CD4-positive, alpha-beta memory T cell (primary cell): ENCODE measurements around the gene DDIAS. TPM values are rescaled to one million over a fixed set of nuclear protein-coding genes. Genes with fewer than 3 reads are reported as not detected.

Source experiments
- CTCF ChIA-PET: fragments of 350-600 bp; sonication (Branson Sonifier 250); formaldehyde crosslinking; loops from one replicate; lab custom pipeline; 2021; ENCODE audit warnings: inconsistent platforms; ENCODE audit not compliant: partially characterized antibody; lab: Charles Lee
- POLR2A ChIA-PET: fragments of 350-600 bp; sonication (Branson Sonifier 250); formaldehyde crosslinking; loops from one replicate; lab custom pipeline; 2021; ENCODE audit not compliant: partially characterized antibody; lab: Charles Lee
- DNase-seq, 5 donors: peaks; one replicate each; pipeline versions ENCODE4 v3.0.0 to v3.0.0-alpha.2; 2020 to 2022; ENCODE audit warnings: mixed read lengths in 1 of 5
- H3K27ac ChIP-seq: one replicate; pipeline ENCODE4 v1.7.0; 2013; ENCODE audit warnings: low read depth, low read length
- H3K27me3 ChIP-seq: 2 replicates; pipeline ENCODE4 v1.7.0; 2013; ENCODE audit warnings: mild to moderate bottlenecking, low read length, moderate library complexity; ENCODE audit not compliant: insufficient read depth
- H3K36me3 ChIP-seq: 2 replicates; pipeline ENCODE4 v1.7.0; 2013; ENCODE audit warnings: mild to moderate bottlenecking, low read length, moderate library complexity; ENCODE audit not compliant: insufficient read depth
- H3K4me1 ChIP-seq: 2 replicates; pipeline ENCODE4 v1.7.0; 2013; ENCODE audit warnings: mild to moderate bottlenecking, low read length, moderate library complexity; ENCODE audit not compliant: insufficient read depth
- H3K4me3 ChIP-seq, 2 donors: one replicate each; pipeline ENCODE4 v1.7.0; 2013; ENCODE audit warnings: low read length in 2 of 2, mild to moderate bottlenecking in 1 of 2
- H3K9me3 ChIP-seq, 2 donors: one replicate each; pipeline ENCODE4 v1.7.0; 2013; ENCODE audit warnings: low read length in 2 of 2, control low read depth in 1 of 2; ENCODE audit not compliant: control insufficient read depth in 1 of 2
- H3K27ac Mint-ChIP-seq, 7 donors: one replicate each; pipeline ENCODE4 v1.8.0; 2020 to 2021; ENCODE audit warnings: mixed read lengths in 7 of 7, mild to moderate bottlenecking in 6 of 7, inconsistent platforms in 3 of 7, moderate library complexity in 3 of 7
- H3K27me3 Mint-ChIP-seq, 2 donors: one replicate each; pipeline ENCODE4 v1.8.0; 2020 to 2021; ENCODE audit warnings: mixed read lengths in 2 of 2
- H3K36me3 Mint-ChIP-seq, 2 donors: one replicate each; pipeline ENCODE4 v1.8.0; 2020 to 2021; ENCODE audit warnings: mixed read lengths in 2 of 2, inconsistent platforms in 1 of 2, mild to moderate bottlenecking in 1 of 2
- H3K4me1 Mint-ChIP-seq, 4 donors: one replicate each; pipeline ENCODE4 v1.8.0; 2020 to 2021; ENCODE audit warnings: mixed read lengths in 4 of 4, mild to moderate bottlenecking in 1 of 4
- H3K4me3 Mint-ChIP-seq, 8 donors: one replicate each; pipeline ENCODE4 v1.8.0; 2020 to 2021; ENCODE audit warnings: mixed read lengths in 8 of 8, mild to moderate bottlenecking in 7 of 8, moderate library complexity in 6 of 8, inconsistent platforms in 3 of 8
- H3K9me3 Mint-ChIP-seq, 8 donors: one replicate each; pipeline ENCODE4 v1.8.0; 2020 to 2021; ENCODE audit warnings: mixed read lengths in 8 of 8, mild to moderate bottlenecking in 5 of 8, inconsistent platforms in 3 of 8, moderate library complexity in 1 of 8
- intact Hi-C: fragments of 100-400 bp; cut with micrococcal nuclease; formaldehyde crosslinking; loops from one replicate; pipeline ENCODE4 v1.15.1; 2023
- polyA plus RNA-seq, 2 donors: library from polyadenylated mRNA; unstranded; fragments of 300-500 nt; fragmentation: Illumina TruSeq; gene quantifications; one replicate each; pipeline ENCODE4 v1.2.3, GENCODE V29; 2021
- total RNA-seq, 2 experiments: library from RNA; stranded (reverse); gene quantifications; one replicate each; pipeline ENCODE4 v1.2.3, GENCODE V29; 2021

DDIAS gene
- total and polyA plus RNA-seq, 4 experiments from 2014 or later = 0.67 to 2.4 (median 0.86) TPM; not detected in 1

GRCh38 chr11:82889133-82890001, 12.2 kb upstream of the DDIAS start:
- H3K4me3 ChIP-seq = no peak overlapping the region

GRCh38 chr11:82890002-82890341, 11.6 kb upstream of the DDIAS start:
- H3K9me3 Mint-ChIP-seq = no peaks in the 10 kb centered on the region
- no peak overlapping the region for H3K4me3 ChIP-seq
- H3K36me3 Mint-ChIP-seq = peaks cover 0 to 5% of the 10 kb centered on the region in 2 donors
- H3K27me3 ChIP-seq = no peaks in the 10 kb centered on the region
- H3K4me3 Mint-ChIP-seq = no peak overlapping the region
- intact Hi-C loops = no loop called here
- peaks cover 0 to 6% (median 2%) of the 10 kb centered on the region in 4 donors for H3K4me1 Mint-ChIP-seq
- H3K27ac ChIP-seq = no peak overlapping the region
- H3K4me1 ChIP-seq = no peaks in the 10 kb centered on the region
- ChIA-PET CTCF (no interaction called here), POLR2A (interaction anchor here (3.8 kb wide), 1 partner anchor 11 kb away, joined by 18 read pairs; the partner anchor contains the start of genes DDIAS and PRCP)
- H3K36me3 ChIP-seq = no peaks in the 10 kb centered on the region
- no peaks in the 10 kb centered on the region for H3K9me3 ChIP-seq
- no peak for DNase-seq
- no peaks in the 10 kb centered on the region for H3K27me3 Mint-ChIP-seq
- H3K27ac Mint-ChIP-seq = no peak overlapping the region

More at GRCh38 chr11:82889133-82890001, 12.2 kb upstream of the DDIAS start:
- no peaks in the 10 kb centered on the region for H3K27me3 ChIP-seq
- Mint-ChIP-seq H3K4me3 (no peak overlapping the region), H3K27ac (no peak overlapping the region), H3K4me1 (peaks cover 0 to 6% (median 2%) of the 10 kb centered on the region in 4 donors), H3K9me3 (no peaks in the 10 kb centered on the region), H3K27me3 (no peaks in the 10 kb centered on the region), H3K36me3 (peaks cover 0 to 5% of the 10 kb centered on the region in 2 donors)
- no peak for DNase-seq
- no peaks in the 10 kb centered on the region for H3K36me3 ChIP-seq
- no peaks in the 10 kb centered on the region for H3K9me3 ChIP-seq
- ChIA-PET POLR2A (interaction anchor here (3.8 kb wide), 1 partner anchor 11 kb away, joined by 18 read pairs; the partner anchor contains the start of genes DDIAS and PRCP), CTCF (interaction anchor here (1.3 kb wide), 1 partner anchor 21 kb away, joined by 3 read pairs; no protein-coding TSS in a partner anchor)
- intact Hi-C loops = no loop called here
- no peaks in the 10 kb centered on the region for H3K4me1 ChIP-seq
- no peak overlapping the region for H3K27ac ChIP-seq

- DNase-seq = no peak
- Mint-ChIP-seq H3K27me3 (no peaks in the 10 kb centered on the region), H3K36me3 (peaks cover 0 to 5% of the 10 kb centered on the region in 2 donors), H3K27ac (no peak overlapping the region), H3K4me3 (no peak overlapping the region), H3K4me1 (peaks cover 0 to 9% (median 8%) of the 10 kb centered on the region in 4 donors), H3K9me3 (no peaks in the 10 kb centered on the region)
- ChIA-PET CTCF (no interaction called here), POLR2A (interaction anchor here (3.8 kb wide), 1 partner anchor 10 kb away, joined by 18 read pairs; the partner anchor contains the start of genes DDIAS and PRCP)
- no peaks in the 10 kb centered on the region for H3K27me3 ChIP-seq
- no peaks in the 10 kb centered on the region for H3K9me3 ChIP-seq
- no peaks in the 10 kb centered on the region for H3K36me3 ChIP-seq
- H3K4me3 ChIP-seq = no peak overlapping the region
- intact Hi-C loops = no loop called here
- H3K27ac ChIP-seq = no peak overlapping the region
- H3K4me1 ChIP-seq = no peaks in the 10 kb centered on the region
These were observed 10.6 kb upstream of the DDIAS start for GRCh38 chr11:82890936-82891335.

- H3K27ac ChIP-seq = no peak overlapping the region
- intact Hi-C loops = no loop called here
- CTCF ChIA-PET = interaction anchor here (1.0 to 2.4 kb wide), 2 partner anchors 25 to 358 kb away, joined by 3 to 9 read pairs; no protein-coding TSS in a partner anchor
- POLR2A ChIA-PET = interaction anchor here (3.8 kb wide), 1 partner anchor 8 kb away, joined by 18 read pairs; the partner anchor contains the start of genes DDIAS and PRCP
- no peaks in the 10 kb centered on the region for H3K4me1 ChIP-seq
- no peak for DNase-seq
- no peaks in the 10 kb centered on the region for H3K36me3 Mint-ChIP-seq
- H3K4me1 Mint-ChIP-seq = peaks cover 2 to 16% (median 8%) of the 10 kb centered on the region in 4 donors
- H3K9me3 ChIP-seq = no peaks in the 10 kb centered on the region
- H3K4me3 Mint-ChIP-seq = no peak overlapping the region
- no peak overlapping the region for H3K27ac Mint-ChIP-seq
- no peaks in the 10 kb centered on the region for H3K27me3 Mint-ChIP-seq
- H3K27me3 ChIP-seq = no peaks in the 10 kb centered on the region
- H3K9me3 Mint-ChIP-seq = no peaks in the 10 kb centered on the region
- H3K36me3 ChIP-seq = no peaks in the 10 kb centered on the region
- no peak overlapping the region for H3K4me3 ChIP-seq
These were observed 8.8 kb upstream of the DDIAS start for GRCh38 chr11:82892611-82893169.

- intact Hi-C loops = no loop called here
- peak overlapping the region in 1 of 7 donors; percentile 7 for H3K27ac Mint-ChIP-seq
- H3K27me3 ChIP-seq = no peaks in the 10 kb centered on the region
- DNase-seq = no peak
- peaks cover 0 to under 1% (median 0%) of the 10 kb centered on the region in 8 donors for H3K9me3 Mint-ChIP-seq
- no peak overlapping the region for H3K4me3 ChIP-seq
- H3K27me3 Mint-ChIP-seq = no peaks in the 10 kb centered on the region
- peaks cover 21% of the 10 kb centered on the region for H3K4me1 ChIP-seq
- POLR2A ChIA-PET = interaction anchor here (0.5 to 0.9 kb wide), 2 partner anchors 18 to 28 kb away, joined by 3 read pairs; no protein-coding TSS in a partner anchor
- CTCF ChIA-PET = interaction anchor here (1.2 to 11.8 kb wide), 2 partner anchors 27 to 96 kb away, joined by 3 to 107 read pairs; no protein-coding TSS in a partner anchor
- no peaks in the 10 kb centered on the region for H3K9me3 ChIP-seq
- H3K36me3 ChIP-seq = no peaks in the 10 kb centered on the region
- H3K36me3 Mint-ChIP-seq = peaks cover 0 to 2% of the 10 kb centered on the region in 2 donors
- H3K27ac ChIP-seq = no peak overlapping the region
- H3K4me3 Mint-ChIP-seq = peak overlapping the region in 1 of 8 donors; percentile 51
- peaks cover 13 to 34% (median 28%) of the 10 kb centered on the region in 4 donors for H3K4me1 Mint-ChIP-seq
These were observed 6.0 kb upstream of the DDIAS start for GRCh38 chr11:82895437-82896091.

- H3K4me3 Mint-ChIP-seq = no peak overlapping the region
- Histone ChIP-seq H3K4me3 (no peak overlapping the region), H3K36me3 (no peaks in the 10 kb centered on the region)
These were observed 5.4 kb upstream of the DDIAS start for GRCh38 chr11:82896183-82896582.

More at GRCh38 chr11:82896183-82896582, 5.4 kb upstream of the DDIAS start:
- Mint-ChIP-seq H3K27ac (peak overlapping the region in 1 of 7 donors; percentile 7), H3K36me3 (peaks cover 0 to 5% of the 10 kb centered on the region in 2 donors), H3K4me1 (peaks cover 13 to 40% (median 29%) of the 10 kb centered on the region in 4 donors), H3K9me3 (peaks cover 0 to 1% (median 0%) of the 10 kb centered on the region in 8 donors), H3K27me3 (no peaks in the 10 kb centered on the region)
- Histone ChIP-seq H3K27me3 (no peaks in the 10 kb centered on the region), H3K9me3 (no peaks in the 10 kb centered on the region), H3K4me1 (peaks cover 21% of the 10 kb centered on the region), H3K27ac (no peak overlapping the region)
- POLR2A ChIA-PET = interaction anchor here (0.5 to 0.9 kb wide), 2 partner anchors 17 to 29 kb away, joined by 3 read pairs; no protein-coding TSS in a partner anchor
- DNase-seq = no peak
- CTCF ChIA-PET = interaction anchor here (1.2 to 11.8 kb wide), 2 partner anchors 28 to 96 kb away, joined by 3 to 107 read pairs; no protein-coding TSS in a partner anchor
- intact Hi-C loops = no loop called here
